Panc1 (cell line): ENCODE results near the gene LEMD2. TPM values are rescaled to one million over a fixed set of nuclear protein-coding genes. Genes with fewer than 3 reads are reported as not detected.
A peak's percentile ranks its signal among the peaks of the same experiment; 100 is the strongest.

Experiments used
- ATAC-seq: fragments of 200-7000 bp; cut with Tn5 transposase; 2 replicates; pipeline ENCODE4 v1.9.1; 2020; ENCODE audit warnings: mild to moderate bottlenecking, moderate library complexity
- BruUV-seq: library from RNA; stranded (reverse); fragments of 400-500 nt; replicated peaks from 2 replicates; lab custom pipeline; 2021; lab: Mats Ljungman, UMichigan
- CTCF ChIA-PET: fragments of 300-600 bp; sonication (Branson Sonifier 250); formaldehyde crosslinking; loops from one replicate; lab custom pipeline; 2022; ENCODE audit warnings: antibody characterized with exemption; lab: Charles Lee
- POLR2A ChIA-PET: fragments of 300-600 bp; sonication (Branson Sonifier 250); formaldehyde crosslinking; loops from one replicate; lab custom pipeline; 2022; ENCODE audit warnings: antibody characterized with exemption; lab: Charles Lee
- DNase-seq: peaks from one replicate; pipeline ENCODE4 v3.0.0-alpha.2; 2010; ENCODE audit warnings: low read depth, low spot score
- H3K27ac ChIP-seq: 2 replicates; pipeline ENCODE4 v1.5.1; 2011; ENCODE audit warnings: mild to moderate bottlenecking, low read length, inconsistent platforms
- H3K27me3 ChIP-seq: fragments of 200-500 bp; sonication (Bioruptor generic); 2 replicates; pipeline ENCODE4 v1.6.0; 2014; ENCODE audit warnings: low read length, inconsistent platforms; ENCODE audit not compliant: control insufficient read depth, insufficient read depth
- H3K36me3 ChIP-seq: fragments of 200-500 bp; sonication (Bioruptor generic); 2 replicates; pipeline ENCODE4 v1.5.1; 2014; ENCODE audit warnings: inconsistent platforms, mild to moderate bottlenecking, low read length, moderate library complexity; ENCODE audit not compliant: control insufficient read depth, insufficient read depth
- H3K4me1 ChIP-seq: 2 replicates; pipeline ENCODE4 v1.5.1; 2011; ENCODE audit warnings: inconsistent platforms, mild to moderate bottlenecking, low read length, moderate library complexity; ENCODE audit not compliant: control insufficient read depth, insufficient read depth
- H3K4me3 ChIP-seq, 2 experiments: 2 replicates each; pipeline ENCODE4 v1.5.1; 2011 to 2012; ENCODE audit warnings: low read depth in 2 of 2, low read length in 2 of 2, mild to moderate bottlenecking in 2 of 2, inconsistent platforms in 1 of 2, moderate library complexity in 1 of 2
- H3K9me3 ChIP-seq: fragments of 200-500 bp; sonication (Bioruptor generic); 2 replicates; pipeline ENCODE4 v1.5.1; 2014; ENCODE audit warnings: low read depth, mild to moderate bottlenecking, inconsistent platforms, low read length, moderate library complexity; ENCODE audit not compliant: control insufficient read depth, insufficient read depth
- POLR2AphosphoS5 ChIP-seq: IDR thresholded peaks from 2 replicates; pipeline ENCODE4 v1.6.1; 2012; ENCODE audit warnings: mild to moderate bottlenecking, low read depth, low read length, moderate library complexity
- SIN3A ChIP-seq: IDR thresholded peaks from 2 replicates; pipeline ENCODE4 v1.6.1; 2012; ENCODE audit warnings: low read depth, mild to moderate bottlenecking, low read length, moderate library complexity, borderline replicate concordance; ENCODE audit not compliant: insufficient read depth
- TCF7L2 ChIP-seq: IDR thresholded peaks from 2 replicates; pipeline ENCODE4 v1.6.1; 2011; ENCODE audit warnings: mild to moderate bottlenecking, low read depth, low read length, inconsistent platforms
- in situ Hi-C: cut with HindIII; loops from 2 replicates; pipeline ENCODE4 v1.10.0; 2016; ENCODE audit warnings: low sequenced_read_pairs, low pct_unique_long_range_greater_than_20kb
- intact Hi-C: fragments of 100-400 bp; cut with micrococcal nuclease; formaldehyde crosslinking; loops from one replicate; pipeline ENCODE4 v1.10.0; 2022; ENCODE audit not compliant: unreplicated experiment
- total RNA-seq: library from RNA; stranded (reverse); gene quantifications from one replicate; pipeline ENCODE4 v1.2.1, GENCODE V29; 2021; ENCODE audit not compliant: unreplicated experiment
- TF ChIP-seq, protein P1 (sequence below): fragments of 450-650 bp; IDR thresholded peaks from 2 replicates; pipeline ENCODE4 v1.5.1; 2017; ENCODE audit warnings: mild to moderate bottlenecking
- TF ChIP-seq, protein P2 (sequence below), 2 experiments: IDR thresholded peaks; 2 replicates each; pipeline ENCODE4 v1.6.1; 2011 to 2012; ENCODE audit warnings: low read depth in 2 of 2, control low read depth in 1 of 2, low read length in 1 of 2, mild to moderate bottlenecking in 1 of 2, moderate library complexity in 1 of 2; ENCODE audit not compliant: insufficient read depth in 1 of 2

The LEMD2 gene
- total RNA-seq, 1 experiment from 2014 or later = 89.8 TPM

- no peaks in the 10 kb centered on the region for H3K27me3 ChIP-seq
These were observed 28.0 kb upstream of the LEMD2 start for GRCh38 chr6:33816911-33817310.

GRCh38 chr6:33815854-33816253, 26.9 kb upstream of the LEMD2 start:
- ATAC-seq (peak; percentile 85), DNase-seq (no peak)
- Histone ChIP-seq H3K36me3 (no peaks in the 10 kb centered on the region), H3K9me3 (no peaks in the 10 kb centered on the region), H3K27me3 (no peaks in the 10 kb centered on the region), H3K27ac (no peak overlapping the region), H3K4me1 (no peaks in the 10 kb centered on the region), H3K4me3 (no peak overlapping the region)
- TF ChIP-seq, protein P1, sequence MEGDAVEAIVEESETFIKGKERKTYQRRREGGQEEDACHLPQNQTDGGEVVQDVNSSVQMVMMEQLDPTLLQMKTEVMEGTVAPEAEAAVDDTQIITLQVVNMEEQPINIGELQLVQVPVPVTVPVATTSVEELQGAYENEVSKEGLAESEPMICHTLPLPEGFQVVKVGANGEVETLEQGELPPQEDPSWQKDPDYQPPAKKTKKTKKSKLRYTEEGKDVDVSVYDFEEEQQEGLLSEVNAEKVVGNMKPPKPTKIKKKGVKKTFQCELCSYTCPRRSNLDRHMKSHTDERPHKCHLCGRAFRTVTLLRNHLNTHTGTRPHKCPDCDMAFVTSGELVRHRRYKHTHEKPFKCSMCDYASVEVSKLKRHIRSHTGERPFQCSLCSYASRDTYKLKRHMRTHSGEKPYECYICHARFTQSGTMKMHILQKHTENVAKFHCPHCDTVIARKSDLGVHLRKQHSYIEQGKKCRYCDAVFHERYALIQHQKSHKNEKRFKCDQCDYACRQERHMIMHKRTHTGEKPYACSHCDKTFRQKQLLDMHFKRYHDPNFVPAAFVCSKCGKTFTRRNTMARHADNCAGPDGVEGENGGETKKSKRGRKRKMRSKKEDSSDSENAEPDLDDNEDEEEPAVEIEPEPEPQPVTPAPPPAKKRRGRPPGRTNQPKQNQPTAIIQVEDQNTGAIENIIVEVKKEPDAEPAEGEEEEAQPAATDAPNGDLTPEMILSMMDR = no peak
- no peak for TF ChIP-seq SIN3A
- TF ChIP-seq TCF7L2 = no peak
- in situ Hi-C loops = no loop called here
- ChIA-PET POLR2A (no interaction called here), CTCF (no interaction called here)
- no TSS peak for BruUV-seq
- intact Hi-C loops = no loop called here

More at GRCh38 chr6:33816911-33817310, 28.0 kb upstream of the LEMD2 start:
- in situ Hi-C loops (no loop called here), intact Hi-C loops (no loop called here)
- ChIA-PET POLR2A (no interaction called here), CTCF (interaction anchor here (1.6 kb wide), 1 partner anchor 211 kb away, joined by 4 read pairs; no protein-coding TSS in a partner anchor)
- ATAC-seq (no peak), DNase-seq (no peak)
- Histone ChIP-seq H3K4me3 (no peak overlapping the region), H3K9me3 (no peaks in the 10 kb centered on the region), H3K27ac (no peak overlapping the region), H3K36me3 (no peaks in the 10 kb centered on the region), H3K4me1 (no peaks in the 10 kb centered on the region)
- TF ChIP-seq SIN3A (no peak), POLR2AphosphoS5 (no peak), TCF7L2 (no peak)
- TF ChIP-seq, protein P1 = no peak
- TF ChIP-seq, protein P2, sequence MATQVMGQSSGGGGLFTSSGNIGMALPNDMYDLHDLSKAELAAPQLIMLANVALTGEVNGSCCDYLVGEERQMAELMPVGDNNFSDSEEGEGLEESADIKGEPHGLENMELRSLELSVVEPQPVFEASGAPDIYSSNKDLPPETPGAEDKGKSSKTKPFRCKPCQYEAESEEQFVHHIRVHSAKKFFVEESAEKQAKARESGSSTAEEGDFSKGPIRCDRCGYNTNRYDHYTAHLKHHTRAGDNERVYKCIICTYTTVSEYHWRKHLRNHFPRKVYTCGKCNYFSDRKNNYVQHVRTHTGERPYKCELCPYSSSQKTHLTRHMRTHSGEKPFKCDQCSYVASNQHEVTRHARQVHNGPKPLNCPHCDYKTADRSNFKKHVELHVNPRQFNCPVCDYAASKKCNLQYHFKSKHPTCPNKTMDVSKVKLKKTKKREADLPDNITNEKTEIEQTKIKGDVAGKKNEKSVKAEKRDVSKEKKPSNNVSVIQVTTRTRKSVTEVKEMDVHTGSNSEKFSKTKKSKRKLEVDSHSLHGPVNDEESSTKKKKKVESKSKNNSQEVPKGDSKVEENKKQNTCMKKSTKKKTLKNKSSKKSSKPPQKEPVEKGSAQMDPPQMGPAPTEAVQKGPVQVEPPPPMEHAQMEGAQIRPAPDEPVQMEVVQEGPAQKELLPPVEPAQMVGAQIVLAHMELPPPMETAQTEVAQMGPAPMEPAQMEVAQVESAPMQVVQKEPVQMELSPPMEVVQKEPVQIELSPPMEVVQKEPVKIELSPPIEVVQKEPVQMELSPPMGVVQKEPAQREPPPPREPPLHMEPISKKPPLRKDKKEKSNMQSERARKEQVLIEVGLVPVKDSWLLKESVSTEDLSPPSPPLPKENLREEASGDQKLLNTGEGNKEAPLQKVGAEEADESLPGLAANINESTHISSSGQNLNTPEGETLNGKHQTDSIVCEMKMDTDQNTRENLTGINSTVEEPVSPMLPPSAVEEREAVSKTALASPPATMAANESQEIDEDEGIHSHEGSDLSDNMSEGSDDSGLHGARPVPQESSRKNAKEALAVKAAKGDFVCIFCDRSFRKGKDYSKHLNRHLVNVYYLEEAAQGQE (IDR thresholded peaks at IDR 0.05; ENCODE audit: insufficient read depth in 1 of 2, low read depth in 2 of 2, low read length in 1 of 2) = no peak
- BruUV-seq = no TSS peak
